ENCODE measurements around the gene LIPT1.
"Not testable (repeated sequence)": the region's sequence is repeated elsewhere in the genome, so short reads cannot be mapped to it uniquely, and the experiment has no call there.

Gene LIPT1

DNA sequence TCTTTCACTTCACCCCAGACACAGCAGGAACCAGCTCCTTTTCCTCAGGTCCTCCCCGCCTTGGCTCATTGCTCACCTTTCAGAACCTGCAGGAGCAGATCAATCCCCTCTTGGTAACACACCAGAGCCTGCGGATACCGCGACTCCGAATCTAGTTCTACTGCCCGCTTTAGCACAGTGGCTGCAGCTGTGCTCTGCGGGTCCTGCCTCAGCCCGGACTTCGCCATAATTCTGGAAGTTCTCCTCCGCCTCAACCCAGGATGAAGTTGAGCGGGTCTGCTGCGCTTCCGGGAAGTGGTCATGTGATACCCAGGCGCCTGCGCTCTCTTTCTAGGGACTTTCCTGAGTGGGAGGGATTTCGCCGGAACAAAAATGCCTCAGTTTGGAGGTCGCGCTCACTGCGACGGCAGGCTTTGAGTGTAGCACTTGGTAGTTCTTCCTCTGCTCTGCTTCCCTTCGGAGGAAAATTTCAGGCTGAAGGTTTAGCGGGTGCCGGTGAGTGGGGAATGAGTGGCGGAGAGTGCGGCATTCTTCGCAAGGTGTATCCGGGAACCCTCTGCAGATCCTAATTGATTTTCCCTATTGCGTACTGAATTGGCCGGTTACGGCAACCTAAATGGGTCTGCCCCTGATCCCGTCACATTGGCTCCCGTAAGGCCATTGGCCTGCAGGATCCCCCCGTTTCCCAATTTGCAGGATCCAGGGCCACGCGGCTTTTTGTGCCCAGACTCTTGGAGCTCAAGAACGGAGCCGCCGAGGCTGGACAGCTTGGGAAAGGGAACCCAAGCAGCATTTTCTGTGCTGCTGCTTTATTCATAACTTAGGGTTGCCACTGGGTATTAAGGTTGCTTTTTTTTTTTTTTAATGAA lies 26.2 kb downstream of the LIPT1 start, which contains the start of the genes MITD1 and MRPL30:
Gene MITD1, minus strand, starts transcription at position 304 of the 869 bp plus-strand sequence. Its CDS starts 77 bp downstream, at position 227.
Gene MRPL30, plus strand, starts transcription at position 430 of the 869 bp plus-strand sequence. CDS start 5,020 bp downstream, outside the sequence.
- peak; percentile 86 for DNase-seq

- no peak for DNase-seq
These were observed 26.8 kb downstream of the LIPT1 start for GRCh38 chr2:99181624-99182000.

GRCh38 chr2:99183025-99183424 lies 28.3 kb downstream of the LIPT1 start:
- DNase-seq: no peak

DNA sequence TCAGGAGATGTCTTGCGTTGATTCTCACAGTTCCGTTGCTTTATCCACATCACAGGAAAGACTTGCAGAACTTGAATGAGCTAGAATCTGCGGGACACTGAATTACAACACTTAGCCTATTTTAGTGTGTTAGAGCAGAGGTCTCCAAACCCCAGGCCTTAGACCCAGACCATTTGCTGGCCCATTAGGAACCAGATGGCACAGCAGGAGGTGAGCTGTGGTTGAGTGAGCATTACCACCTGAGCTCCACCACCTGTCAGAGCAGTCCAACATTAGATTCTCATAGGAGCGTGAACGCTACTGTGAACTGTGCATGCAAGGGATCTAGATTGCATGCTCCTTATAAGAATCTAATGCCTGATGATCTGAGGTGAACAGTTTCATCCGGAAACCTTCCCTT lies 30.0 kb downstream of the LIPT1 start:
- no peak for DNase-seq

- DNase-seq: no peak
These were observed 32.2 kb downstream of the LIPT1 start for GRCh38 chr2:99187011-99187410.

GRCh38 chr2:99188357-99188756 lies 33.6 kb downstream of the LIPT1 start:
- no peak for DNase-seq

GRCh38 chr2:99190548-99190947 lies 35.8 kb downstream of the LIPT1 start:
- no peak for DNase-seq

DNA sequence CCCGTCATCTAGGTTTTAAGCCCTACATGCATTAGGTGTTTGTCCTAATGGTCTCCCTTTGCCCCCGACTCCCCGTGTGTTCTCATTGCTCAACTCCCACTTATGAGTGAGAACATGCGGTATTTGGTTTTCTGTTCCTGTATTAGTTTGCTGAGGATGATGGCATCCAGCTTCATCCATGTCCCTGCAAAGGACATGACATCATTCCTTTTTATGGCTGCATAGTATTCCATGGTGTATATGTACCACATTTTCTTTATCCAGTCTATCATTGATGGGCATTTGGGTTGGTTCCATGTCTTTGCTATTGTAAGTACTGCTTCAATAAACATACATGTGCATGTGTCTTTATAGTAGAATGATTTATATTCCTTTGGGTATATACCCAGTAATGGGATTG lies 37.6 kb downstream of the LIPT1 start:
- not testable (repeated sequence) for DNase-seq

- DNase-seq: no peak
These were observed 43.5 kb downstream of the LIPT1 start for GRCh38 chr2:99198103-99198841.

GRCh38 chr2:99200076-99200800 lies 45.5 kb downstream of the LIPT1 start:
- DNase-seq: no peak

DNA sequence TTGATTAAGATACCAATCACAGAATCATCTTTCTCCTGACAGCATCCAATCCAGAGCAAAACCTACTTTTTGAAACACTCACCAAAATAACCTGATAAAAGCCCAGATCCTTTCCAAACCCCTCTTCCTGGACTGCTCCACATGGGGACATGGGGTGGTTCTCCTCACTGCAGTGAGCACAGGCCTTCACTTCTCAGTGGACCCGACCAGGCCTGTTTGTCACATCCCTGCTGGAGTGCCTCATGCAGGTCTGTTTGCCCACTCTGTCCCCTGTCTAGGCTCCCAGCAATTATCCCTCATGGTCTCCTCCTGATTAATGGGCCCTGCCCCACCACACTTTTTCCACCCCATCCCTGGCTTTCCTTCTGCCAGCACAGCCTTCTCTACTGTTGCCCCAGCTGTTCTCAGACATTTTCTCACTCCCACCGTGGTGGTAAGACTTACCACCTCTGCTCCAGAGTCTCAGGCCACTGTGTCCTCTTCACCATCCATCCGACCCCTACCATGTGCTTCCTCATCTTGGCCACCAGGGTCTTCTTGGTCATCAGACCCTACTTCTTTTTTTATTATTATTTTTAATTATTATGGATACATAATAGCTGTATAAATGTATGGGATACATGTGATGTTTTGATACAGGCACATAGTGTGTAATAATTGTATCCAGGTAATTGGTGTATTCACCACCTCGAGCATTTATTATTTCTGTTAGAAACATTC lies 47.4 kb downstream of the LIPT1 start:
- no peak for DNase-seq

GRCh38 chr2:99205491-99205890 lies 50.7 kb downstream of the LIPT1 start:
- DNase-seq: no peak
